Activated CD4-positive, alpha-beta T cell treated with anti-CD3 and anti-CD28 coated beads, Interleukin-2, amount 50 U/mL, for 48 hours (primary cell): Measurements from ENCODE around the gene LINC01488.

Source experiments
- DNase-seq, 2 experiments: peaks; one replicate each; pipeline ENCODE4 v3.0.0-alpha.2; 2020

Gene LINC01488

DNA sequence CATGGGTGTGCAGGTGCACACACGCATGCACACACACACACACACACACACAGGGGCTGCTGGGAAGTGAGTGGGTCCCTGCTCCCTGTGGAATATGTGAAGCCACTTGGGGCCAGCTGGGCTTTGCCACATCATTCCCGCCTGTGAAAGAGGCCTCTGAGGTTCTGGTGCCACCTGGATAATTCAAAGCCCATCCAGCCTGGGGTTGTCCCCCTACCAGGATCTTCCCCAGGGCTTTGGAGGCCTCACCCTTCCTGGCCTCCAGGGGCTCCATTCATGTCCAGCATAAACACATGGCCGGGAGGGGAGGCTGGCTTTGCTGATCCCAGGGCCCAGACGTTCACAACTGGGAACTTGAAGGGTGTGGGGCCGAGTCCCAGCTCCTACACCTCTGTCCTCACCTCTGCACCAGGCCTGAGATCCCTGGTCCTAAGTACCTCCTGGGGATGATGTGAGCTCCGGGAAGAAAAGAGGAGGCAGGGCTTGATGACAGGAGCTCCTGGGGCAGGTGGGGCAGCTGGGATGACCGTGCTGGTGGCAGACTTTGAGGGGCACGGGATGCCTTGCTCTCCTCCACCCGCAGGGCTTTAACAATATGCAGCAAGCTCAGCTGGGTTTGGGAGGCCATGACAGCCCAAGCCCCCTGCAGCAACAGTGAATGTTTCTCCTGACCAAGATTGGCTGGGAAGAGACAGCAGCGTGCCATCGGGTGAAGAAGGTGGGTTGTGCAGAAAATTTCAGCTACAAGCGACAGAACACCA is 14.2 kb downstream of the LINC01488 start:
- no peak for DNase-seq

DNA sequence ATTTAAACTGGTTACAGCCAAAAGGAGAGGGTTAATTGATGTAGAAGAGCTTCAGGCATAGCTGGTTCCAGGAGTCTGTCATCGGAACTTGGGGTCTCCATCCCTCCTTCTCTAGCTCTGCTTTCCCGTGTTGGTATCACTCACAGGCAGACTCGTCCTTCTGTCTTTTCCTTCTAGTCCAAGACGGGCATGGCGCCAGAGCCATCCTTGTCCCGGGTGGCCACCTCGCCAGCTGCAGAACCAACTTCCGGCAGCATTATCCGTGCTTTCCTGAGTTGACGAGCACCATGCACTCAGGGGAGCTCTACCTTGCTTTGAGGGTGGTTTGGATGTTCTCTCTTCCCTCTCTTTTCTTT is 14.7 kb downstream of the LINC01488 start:
- DNase-seq = no peak

DNA sequence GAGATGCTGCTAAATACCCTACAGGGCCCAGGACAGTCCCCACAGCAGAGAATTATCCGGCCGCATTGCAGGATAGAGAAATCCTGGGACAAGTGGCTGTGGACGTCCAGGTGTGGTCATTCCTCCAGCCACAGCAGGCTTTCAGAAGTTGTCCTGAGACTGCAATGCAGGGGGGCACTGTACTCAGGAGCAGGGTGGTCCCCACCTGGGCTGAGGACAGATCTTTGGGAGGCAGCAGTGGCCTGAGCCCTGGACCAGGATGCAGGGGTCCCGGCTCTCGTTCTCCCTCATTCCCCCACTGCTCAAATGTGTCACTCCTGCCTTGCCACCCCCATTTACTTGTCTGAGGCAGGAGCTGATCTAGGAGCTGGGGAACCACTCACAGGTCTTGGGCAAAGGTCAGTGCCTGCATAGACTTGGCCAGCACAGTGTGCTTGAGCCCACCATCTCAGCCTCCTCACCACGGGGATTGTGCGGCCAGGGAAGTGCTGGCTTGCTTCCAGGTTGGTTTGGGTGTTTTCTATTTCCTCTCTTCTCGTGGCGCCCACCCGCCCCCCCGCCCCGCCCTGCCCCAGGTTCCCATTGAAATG is 15.3 kb downstream of the LINC01488 start:
- DNase-seq = no peak

GRCh38 chr11:69497221-69497787 is 15.8 kb downstream of the LINC01488 start:
- no peak for DNase-seq

- no peak for DNase-seq
Measured at GRCh38 chr11:69498614-69499175, 17.2 kb downstream of the LINC01488 start.

DNA sequence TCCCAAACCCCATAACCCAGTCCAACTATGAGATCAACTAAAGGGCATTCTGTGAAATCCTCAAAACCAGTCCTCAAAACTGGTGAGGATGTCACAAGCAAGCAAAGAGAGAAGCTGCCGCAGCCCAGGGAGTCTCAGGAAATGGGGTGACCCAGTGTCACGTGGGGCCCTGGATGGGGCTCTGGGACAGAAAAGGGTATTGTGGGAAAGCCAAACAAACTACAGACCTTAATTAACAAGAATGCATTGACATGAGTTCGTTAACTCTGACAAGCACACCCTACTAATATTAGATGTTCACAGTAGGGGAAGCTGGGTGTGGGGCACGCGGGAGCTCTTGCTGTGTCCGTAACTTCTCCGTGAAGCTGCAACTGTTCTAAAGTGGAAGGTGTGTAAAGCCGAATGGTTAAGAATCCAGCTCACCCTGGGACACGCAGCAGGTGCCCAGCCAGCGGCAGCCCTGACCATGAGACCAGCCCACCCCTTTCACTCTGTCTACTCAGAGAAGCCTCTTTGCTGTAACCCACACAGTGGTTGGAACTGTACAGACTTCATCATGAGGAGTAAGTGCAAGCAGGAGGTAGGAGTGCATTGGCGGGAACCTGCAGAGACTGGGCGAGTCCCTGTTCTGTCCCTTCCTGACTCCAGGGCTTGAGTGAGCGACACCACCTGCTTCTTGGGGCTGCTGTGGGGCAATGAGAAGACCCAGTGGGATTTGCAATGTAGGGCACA is 17.9 kb downstream of the LINC01488 start:
- DNase-seq = no peak

- DNase-seq = no peak
Measured at GRCh38 chr11:69499918-69500284, 18.4 kb downstream of the LINC01488 start.

GRCh38 chr11:69500285-69501120 is 19.0 kb downstream of the LINC01488 start:
- no peak for DNase-seq

- no peak for DNase-seq
Measured at GRCh38 chr11:69501121-69501489, 19.6 kb downstream of the LINC01488 start.

DNA sequence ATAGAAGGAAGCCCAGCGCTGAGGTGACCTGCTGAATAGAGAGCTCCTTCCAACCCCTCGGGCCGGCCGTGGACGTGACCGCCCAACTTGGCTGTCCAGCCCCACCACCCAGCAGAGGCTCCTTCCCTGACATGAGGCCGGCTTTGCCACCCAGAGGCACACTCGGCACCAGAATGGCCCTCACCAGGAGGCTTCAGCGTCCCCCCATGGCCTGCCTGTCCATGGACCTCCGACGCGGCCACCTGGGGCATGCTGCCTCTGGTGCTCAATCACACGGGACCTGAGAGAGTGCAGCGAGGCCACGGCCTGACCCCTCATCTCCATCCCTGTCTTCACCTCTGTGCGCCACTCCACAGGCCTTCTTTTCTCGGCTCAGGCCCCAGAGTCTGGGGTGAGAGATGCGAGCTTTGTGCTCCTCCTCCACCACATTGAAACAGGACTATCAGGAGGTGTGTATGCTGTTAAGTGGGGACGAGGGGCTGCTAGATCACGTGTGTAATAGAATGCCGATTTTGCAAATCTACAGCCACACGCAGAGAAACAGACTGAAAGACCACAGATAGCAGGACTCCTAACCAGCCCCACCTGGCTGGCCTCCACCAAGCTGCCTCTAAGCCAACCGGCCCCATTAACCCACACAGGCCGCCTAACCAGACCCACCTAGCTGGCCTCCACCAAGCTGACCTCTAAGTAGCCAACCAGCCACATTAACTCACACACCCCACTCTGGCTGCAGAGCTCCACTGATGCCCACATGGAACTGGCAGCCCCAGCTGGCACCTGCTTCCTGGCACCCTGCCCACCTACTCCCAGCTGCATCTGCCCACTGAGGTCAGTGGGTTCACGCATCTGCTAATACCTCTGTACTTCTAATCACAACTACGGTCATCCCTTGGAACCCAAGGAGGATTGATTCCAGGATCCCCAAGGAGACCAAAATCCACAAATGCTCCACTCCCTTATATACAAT is 20.7 kb downstream of the LINC01488 start:
- DNase-seq = no peak

GRCh38 chr11:69504127-69504526 is 22.7 kb downstream of the LINC01488 start:
- DNase-seq = no peak

- DNase-seq = no peak
Measured at GRCh38 chr11:69504576-69505335, 23.3 kb downstream of the LINC01488 start.

GRCh38 chr11:69508974-69509373 is 27.5 kb downstream of the LINC01488 start:
- DNase-seq = no peak

GRCh38 chr11:69509381-69509780 is 27.9 kb downstream of the LINC01488 start:
- DNase-seq = no peak

- DNase-seq = no peak
Measured at GRCh38 chr11:69509846-69510390, 28.5 kb downstream of the LINC01488 start.

GRCh38 chr11:69510471-69511357 is 29.3 kb downstream of the LINC01488 start:
- no peak for DNase-seq

- no peak for DNase-seq
Measured at GRCh38 chr11:69511358-69512055, 30.0 kb downstream of the LINC01488 start.

GRCh38 chr11:69512136-69512535 is 30.7 kb downstream of the LINC01488 start:
- no peak for DNase-seq

DNA sequence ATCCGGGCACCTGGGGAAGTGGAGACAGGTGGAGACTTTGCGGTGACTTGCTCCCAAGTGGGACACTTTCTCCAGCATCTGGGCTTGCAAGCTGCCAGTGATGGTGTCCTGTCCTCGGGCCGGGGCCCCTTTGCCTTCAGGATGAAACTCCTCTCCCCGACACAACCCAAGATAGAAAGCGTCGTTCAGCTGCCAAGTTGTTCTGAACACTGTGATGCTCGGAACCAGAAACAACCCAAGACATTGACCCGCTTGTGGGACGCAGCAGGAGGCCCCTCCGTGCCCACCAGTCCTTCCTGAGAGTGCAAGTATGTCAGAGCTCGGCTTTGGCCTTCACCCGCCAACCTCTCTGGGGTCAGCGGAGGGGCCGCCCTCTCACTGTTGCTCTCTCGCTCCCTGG is 31.3 kb downstream of the LINC01488 start:
- no peak for DNase-seq
